ENCODE measurements around the gene PLXDC1.

DNA sequence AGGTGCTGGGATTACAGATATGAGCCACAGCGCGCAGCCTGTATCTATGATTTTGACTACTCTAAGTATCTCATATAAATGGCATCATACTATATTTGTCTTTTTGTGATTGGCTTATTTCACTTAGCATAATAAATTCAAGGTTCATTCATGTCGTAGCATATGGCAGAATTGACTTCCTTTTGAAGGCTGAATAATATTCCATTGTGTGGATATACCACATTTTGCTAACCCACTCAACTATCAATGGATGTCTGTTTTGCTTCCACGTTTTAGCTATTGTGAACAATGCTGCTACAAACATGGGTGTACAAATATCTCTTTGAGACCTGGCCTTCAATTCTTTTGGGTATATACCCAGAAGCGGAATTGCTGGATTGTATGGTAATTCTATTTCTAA is 10.1 kb downstream of the PLXDC1 start:
- TF ChIP-seq POLR2A (IDR thresholded peaks at IDR 0.05) (no peak), CTCF (IDR thresholded peaks at IDR 0.05) (no peak), EP300 (IDR thresholded peaks at IDR 0.05; ENCODE audit: low read depth) (no peak)
